ENCODE results near the gene ZPBP2.

DNA sequence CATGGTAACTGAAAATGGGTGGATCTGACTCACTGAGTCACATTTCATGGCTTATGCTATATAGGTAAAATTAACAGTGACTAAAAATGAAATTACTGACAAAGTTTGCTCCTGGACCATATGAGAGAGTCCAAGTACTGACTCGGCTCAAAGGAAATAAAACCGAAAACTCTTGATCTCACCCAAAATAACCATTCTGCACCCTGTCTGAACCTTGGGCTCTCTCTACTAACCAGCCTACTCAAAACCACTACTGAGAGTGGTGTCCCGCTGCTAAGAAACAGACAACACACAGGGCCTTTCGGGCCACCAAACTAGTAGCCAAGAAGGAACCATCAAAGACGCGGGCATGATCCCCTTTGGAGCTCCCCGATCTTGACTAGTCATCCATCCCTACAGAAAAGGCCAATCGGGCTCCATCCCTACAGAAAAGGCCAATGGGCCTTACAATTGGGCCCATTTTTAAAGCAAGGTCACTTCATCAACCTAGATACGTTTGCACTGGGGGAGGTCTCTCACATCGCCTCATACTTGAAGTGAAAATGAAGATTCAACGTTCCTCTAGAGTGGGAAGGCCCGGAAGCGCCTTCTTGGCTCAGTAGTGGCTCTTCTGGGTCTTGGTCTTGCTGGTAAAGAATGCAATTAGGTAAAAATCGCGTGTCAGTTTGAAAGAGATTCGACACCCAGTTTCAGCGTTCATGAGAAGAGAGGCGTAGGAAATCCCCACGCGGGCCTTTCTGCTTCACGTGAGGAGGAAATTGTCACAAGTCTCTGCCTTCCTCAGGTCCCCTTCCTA is 720 bp upstream of the ZPBP2 start:
- no peak for TF ChIP-seq ZNF660 (CRISPR knock-in tag; IDR thresholded peaks at IDR 0.05; ENCODE audit: borderline replicate concordance, low read depth)
- TF ChIP-seq ZNF367 (CRISPR knock-in tag; IDR thresholded peaks at IDR 0.05; ENCODE audit: borderline replicate concordance), result no peak
- no peak for TF ChIP-seq REPIN1 (CRISPR knock-in tag; IDR thresholded peaks at IDR 0.05; ENCODE audit: borderline replicate concordance, low read depth)
- TF ChIP-seq IRF1 (CRISPR knock-in tag; IDR thresholded peaks at IDR 0.05; ENCODE audit: low read depth), result no peak
- TF ChIP-seq ZNF234 (CRISPR knock-in tag; conservative IDR thresholded peaks at IDR 0.05), result no peak
